Measurements from ENCODE around the gene GNPTG.

The GNPTG gene

GRCh38 chr16:1351582-1352362 lies at the start of gene GNPTG, which contains the start of gene TSR3:
TSS of gene GNPTG (plus strand) at chr16:1351931. CDS start at chr16:1351966, 35 bp downstream.
TSS of gene TSR3 (minus strand) at chr16:1351878. CDS start at chr16:1351804, 74 bp downstream.
- no peak for DNase-seq

- DNase-seq, result no peak
Measured at GRCh38 chr16:1305823-1306222, 45.9 kb upstream of the GNPTG start.

- DNase-seq, result no peak
Measured at GRCh38 chr16:1306334-1306733, 45.4 kb upstream of the GNPTG start.

- DNase-seq, result no peak
Measured at GRCh38 chr16:1308036-1308976, 43.4 kb upstream of the GNPTG start.

GRCh38 chr16:1308977-1309885 lies 42.5 kb upstream of the GNPTG start, which contains the start of gene UBE2I:
TSS of gene UBE2I (plus strand) at chr16:1309636. CDS start at chr16:1314031, 4,395 bp downstream.
- DNase-seq, result peak; percentile 61

GRCh38 chr16:1309888-1310831 lies 41.6 kb upstream of the GNPTG start:
- no peak for DNase-seq

GRCh38 chr16:1310832-1311200 lies 40.9 kb upstream of the GNPTG start:
- no peak for DNase-seq

- DNase-seq, result no peak
Measured at GRCh38 chr16:1311212-1311737, 40.5 kb upstream of the GNPTG start.

- DNase-seq, result no peak
Measured at GRCh38 chr16:1311738-1312466, 39.8 kb upstream of the GNPTG start.

GRCh38 chr16:1312467-1312816 lies 39.3 kb upstream of the GNPTG start:
- no peak for DNase-seq

GRCh38 chr16:1312903-1313302 lies 38.8 kb upstream of the GNPTG start:
- DNase-seq, result no peak

GRCh38 chr16:1313721-1314369 lies 37.9 kb upstream of the GNPTG start:
- no peak for DNase-seq

- DNase-seq, result no peak
Measured at GRCh38 chr16:1314399-1315068, 37.2 kb upstream of the GNPTG start.

GRCh38 chr16:1315081-1316032 lies 36.4 kb upstream of the GNPTG start:
- DNase-seq, result no peak

GRCh38 chr16:1316033-1316405 lies 35.7 kb upstream of the GNPTG start:
- no peak for DNase-seq

GRCh38 chr16:1317479-1318267 lies 34.1 kb upstream of the GNPTG start:
- DNase-seq, result no peak

- DNase-seq, result no peak
Measured at GRCh38 chr16:1318268-1318545, 33.5 kb upstream of the GNPTG start.

- no peak for DNase-seq
Measured at GRCh38 chr16:1319041-1319440, 32.7 kb upstream of the GNPTG start.

Measured in SIG-M5 (cell line).